ENCODE results near the gene SEC61A1.
A peak's percentile ranks its signal among the peaks of the same experiment; 100 is the strongest.

Gene SEC61A1

DNA sequence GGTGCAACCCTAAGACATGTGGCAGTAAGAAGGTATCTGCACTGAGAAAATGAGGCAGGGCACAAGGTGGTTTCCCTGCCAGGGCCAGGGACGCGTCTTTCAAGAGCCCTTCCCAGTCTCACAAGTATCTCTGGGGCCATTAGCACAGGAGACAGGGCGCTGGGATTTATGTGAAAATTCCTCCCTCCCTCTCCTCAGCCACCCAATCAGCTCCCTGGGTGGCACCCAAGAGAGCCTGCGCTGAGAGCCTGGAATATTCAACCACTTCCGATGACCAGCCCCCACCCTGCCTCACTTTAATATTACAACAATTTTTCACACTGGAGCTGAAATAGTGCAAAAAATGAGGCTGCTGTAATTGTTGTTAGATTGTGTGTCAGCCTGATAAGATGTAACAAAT, 26.1 kb downstream of the SEC61A1 start:
- DNase-seq, result no peak

GRCh38 chr3:128078875-128079274, 26.6 kb downstream of the SEC61A1 start:
- DNase-seq, result no peak

- DNase-seq, result no peak
Measured at GRCh38 chr3:128079823-128080222, 27.6 kb downstream of the SEC61A1 start.

DNA sequence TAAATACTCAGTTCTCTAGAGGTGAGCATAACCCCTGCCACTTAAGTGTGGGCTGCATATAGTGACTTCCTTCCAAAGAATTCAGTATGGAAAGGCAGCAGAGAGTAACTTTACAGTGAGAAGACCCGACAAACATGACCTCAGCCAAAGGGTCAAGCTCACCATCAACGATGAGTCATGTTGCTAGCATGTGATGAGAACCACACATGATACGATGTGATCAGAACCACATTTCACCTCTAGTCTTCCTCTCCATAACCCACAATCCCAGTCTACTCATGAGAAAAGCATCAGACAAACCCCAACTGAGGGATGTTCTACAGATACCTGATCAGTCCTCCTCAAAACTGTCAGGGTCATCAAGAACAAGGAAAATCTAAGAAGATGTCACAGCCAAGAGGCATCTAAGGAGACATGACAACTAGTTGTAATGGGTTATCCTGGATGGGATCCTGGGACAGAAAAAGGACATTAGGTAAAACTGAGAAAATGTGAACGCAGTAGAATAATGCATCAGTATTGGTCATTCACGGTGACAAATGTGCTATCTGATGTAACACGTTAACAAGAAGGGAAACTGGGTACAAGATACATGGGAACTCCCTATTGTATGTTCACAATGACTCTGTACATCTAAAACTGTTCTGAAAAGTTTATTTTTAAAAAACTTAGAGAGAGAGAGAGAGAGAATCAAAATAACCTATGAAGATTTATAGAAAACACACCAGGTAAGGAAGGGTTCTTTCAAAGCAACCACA, 28.3 kb downstream of the SEC61A1 start:
- DNase-seq, result no peak

DNA sequence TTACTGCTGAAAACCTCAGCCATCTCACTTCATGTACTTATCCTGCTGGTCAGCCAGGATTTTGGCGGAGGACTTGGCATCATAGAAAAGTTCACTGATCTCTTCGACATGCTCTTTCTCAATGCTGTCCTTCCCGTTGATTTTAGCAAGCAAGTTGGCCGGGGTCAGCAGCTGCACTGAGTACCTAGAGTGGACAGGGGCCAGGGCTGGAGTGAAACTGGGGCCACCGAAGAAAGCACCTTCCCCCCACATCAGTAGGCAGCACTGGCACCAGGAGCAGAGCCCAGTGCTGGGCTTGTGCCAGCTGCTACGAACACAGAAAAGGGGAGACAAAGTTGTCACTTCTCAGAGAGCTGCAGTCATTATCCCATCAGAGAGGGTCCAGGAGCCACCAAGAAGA, 29.0 kb downstream of the SEC61A1 start:
- DNase-seq, result no peak

GRCh38 chr3:128081846-128082245, 29.6 kb downstream of the SEC61A1 start:
- no peak for DNase-seq

- DNase-seq, result no peak
Measured at GRCh38 chr3:128082546-128082945, 30.3 kb downstream of the SEC61A1 start.

DNA sequence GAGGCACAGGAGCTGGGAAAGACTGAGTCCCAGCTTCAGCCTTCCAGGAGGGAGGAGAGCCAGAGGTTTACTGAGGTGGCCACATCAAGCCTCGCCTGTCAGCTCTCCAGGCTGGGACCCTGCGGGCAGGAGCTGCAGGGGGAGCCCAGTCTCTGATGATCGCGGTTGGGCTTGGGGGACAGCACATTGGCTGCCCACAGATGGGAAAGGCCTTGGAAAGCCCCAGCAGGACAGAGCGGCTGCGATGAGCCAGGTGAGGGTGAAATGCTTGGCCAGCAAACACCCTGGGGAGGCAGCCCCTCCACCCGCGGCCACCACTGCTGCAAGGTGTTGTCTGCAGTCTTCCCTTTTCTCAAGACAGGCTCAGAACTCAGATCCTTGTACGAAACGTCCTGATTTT, 31.2 kb downstream of the SEC61A1 start:
- DNase-seq, result no peak

DNA sequence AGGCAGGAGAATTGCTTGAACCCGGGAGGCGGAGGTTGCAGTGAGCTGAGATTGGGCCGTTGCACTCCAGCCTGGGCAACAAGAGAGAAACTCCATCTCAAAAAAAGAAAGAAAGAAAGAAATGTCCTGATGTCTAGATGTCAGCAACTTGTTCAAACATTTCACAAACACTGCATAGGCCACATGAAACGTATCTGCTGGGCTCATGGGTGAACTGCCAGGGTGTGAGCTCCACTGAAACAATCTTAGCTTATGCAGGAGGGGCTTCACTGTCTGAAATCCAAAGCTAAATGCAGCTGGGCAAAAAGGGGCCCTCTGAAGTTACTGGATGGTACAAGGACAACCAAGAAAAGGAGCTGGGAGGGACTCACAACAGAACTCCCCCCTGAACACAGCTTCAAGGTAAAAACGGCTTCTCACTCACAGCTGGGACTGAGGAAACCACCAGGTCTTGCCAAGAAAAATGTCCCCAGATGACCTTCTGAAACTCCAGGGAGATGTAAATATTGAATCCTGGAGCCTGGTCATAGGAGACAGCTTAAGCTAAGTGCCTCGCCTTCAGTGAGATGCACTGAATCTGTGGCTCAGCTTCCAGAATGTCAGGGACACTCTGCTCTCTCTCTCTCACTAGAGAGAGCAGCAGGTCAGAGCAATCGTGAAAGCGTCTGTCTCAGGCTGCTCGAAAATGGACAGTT, 31.9 kb downstream of the SEC61A1 start:
- no peak for DNase-seq

DNA sequence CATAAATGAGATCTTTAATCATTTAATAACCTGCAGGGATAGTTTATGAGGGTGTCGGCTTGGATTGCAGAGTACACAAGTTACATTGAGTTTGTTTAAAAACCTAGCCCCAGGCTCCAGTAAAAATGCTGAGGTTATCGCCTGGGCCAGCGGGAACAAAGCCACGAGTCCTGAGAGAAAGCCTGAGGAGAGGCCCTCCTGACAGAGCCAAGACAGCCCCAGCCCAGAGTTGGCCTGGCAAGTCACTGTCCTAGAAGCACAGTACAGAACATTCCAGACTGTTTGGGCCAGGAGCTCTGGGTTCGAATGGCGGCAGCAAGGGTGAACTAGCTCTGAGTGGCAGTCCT, 32.4 kb downstream of the SEC61A1 start:
- no peak for DNase-seq

DNA sequence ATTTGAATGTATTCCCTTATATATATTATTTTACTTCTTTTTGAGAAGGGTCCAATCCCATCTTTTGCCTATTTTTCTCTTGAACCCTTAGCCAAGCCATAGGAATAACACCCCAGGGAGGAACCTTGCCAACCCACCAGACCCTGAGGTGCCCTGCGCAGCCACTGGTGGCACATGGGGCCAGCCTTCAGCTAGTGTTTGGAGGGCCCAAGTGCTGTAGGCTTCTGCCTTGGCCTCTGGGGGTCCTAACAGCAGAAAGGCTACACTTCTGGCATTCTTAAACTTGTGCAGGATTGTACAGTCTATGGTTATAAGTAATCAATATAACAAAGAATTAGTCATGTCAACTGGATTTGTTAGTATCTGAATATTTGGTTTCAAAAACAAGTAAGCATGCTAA, 36.9 kb downstream of the SEC61A1 start:
- no peak for DNase-seq

DNA sequence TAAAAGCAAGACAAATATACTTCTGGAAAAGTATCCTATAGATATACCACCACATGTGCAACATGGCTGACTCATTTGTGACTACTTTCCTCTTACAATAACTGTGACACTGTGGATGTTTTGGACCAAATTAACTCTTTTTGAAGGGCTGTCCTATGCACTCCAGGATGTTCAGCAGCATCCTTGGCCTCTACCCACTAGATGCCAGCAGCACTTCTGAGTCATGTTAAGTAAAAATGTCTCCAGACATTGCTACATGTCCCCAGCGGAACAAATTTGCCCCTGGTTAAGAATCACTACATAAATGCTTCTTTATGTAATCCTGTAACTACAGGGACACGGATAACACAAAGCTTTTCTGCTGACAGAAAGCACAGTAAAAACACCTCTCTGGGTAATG, 39.3 kb downstream of the SEC61A1 start:
- no peak for DNase-seq

DNA sequence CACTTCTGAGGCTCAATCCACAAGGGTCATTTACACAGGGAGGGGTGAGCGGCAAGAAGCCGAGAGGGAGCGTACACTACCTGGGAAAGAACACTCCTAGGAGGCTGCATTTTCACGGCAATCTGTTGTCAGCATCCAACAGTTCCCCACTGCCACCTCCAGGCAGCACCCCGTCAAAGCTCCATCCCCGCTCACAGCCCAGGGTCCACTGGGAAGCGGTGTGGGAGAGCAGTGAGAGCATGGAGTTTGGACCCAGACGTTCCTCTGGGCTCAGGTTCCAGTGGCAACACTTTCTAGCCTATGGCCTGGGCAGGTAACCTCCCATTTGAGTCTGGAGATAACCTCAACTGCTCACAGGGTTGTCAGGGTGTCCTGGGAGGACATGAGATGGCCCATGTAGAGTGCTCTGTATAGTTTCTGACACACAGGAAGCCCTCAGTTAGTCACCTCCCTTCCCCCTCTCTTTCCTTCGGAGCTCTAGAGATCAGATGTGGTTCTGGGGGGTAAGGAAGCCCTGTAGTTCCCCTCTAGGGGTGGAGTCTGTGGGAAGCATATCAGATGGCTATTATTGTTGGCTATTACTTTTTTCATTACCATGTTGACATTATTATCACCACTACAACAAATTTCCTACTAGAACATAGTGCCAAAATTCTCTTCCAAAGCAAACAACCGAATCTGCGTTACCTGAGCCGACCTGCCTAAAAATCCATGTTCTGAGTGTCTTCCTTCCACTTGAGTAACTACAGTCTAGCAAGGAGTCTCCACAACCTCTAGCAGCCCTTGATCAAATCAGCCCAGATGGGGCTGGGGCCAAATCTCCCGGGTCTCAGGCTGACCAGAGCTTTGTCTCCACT, 42.3 kb downstream of the SEC61A1 start:
- no peak for DNase-seq

DNA sequence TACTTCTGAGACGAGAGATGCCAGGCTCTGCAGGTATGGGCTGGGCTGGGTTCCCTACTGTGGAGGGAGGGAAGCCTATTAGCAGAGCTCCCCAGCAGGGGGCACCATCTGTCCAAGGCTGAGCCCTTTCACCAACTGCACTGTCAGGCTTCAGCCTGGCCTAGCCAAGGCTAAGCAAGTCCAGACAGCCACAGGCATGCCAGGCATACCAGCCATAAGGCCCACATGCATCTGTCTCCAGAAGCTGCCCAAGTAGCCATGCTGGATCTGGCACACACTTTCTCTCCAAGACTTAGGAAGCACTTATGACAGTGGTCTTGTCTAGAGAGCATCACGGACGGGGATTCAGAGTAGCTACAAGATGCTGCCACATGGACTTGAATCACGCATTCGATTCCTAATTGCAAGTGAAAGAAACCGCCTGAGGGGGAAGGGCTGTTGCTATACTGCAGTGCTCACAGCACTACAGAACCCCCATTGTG, 43.0 kb downstream of the SEC61A1 start:
- peak; percentile 82 for DNase-seq

DNA sequence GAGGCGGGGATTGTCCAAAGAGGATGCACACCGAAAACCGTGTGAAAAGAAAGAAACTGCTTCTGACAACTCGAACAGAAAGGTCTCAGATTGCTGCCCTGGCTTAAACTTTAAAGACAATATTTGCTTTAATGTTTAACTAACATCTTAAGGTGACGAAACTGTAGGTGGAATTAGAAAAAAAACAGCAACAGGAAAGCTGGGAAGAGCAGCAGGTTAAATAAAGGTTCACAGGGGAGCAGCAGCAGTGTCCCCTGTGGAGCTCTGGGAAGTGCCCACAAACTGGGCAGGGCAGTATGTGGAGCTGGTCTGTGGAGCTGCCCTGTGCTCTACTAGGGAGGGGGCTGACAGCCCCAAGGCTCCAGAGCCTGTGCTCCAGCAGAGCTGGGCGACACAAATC, 46.0 kb downstream of the SEC61A1 start:
- DNase-seq, result no peak

DNA sequence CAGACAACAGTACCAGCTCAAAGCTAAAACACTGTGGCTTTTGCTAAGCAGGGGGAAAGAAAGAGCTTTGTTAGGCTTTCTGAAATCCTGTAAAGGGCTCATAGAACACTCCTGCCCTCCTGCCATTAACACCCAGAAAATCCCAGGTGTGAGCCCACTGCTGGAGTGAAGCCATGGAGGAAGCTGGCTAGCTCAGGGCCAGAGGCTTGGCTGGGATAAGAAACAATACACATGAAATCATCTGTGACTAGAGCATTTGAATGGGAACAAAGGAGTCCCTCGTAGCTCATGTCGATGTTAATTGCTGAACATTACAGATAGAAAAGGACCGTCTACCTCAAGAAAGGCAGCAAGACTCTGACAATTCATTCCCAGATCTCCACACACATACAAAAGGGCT, 47.9 kb downstream of the SEC61A1 start:
- DNase-seq, result no peak

- DNase-seq, result no peak
Measured at GRCh38 chr3:128100638-128101037, 48.4 kb downstream of the SEC61A1 start.

DNA sequence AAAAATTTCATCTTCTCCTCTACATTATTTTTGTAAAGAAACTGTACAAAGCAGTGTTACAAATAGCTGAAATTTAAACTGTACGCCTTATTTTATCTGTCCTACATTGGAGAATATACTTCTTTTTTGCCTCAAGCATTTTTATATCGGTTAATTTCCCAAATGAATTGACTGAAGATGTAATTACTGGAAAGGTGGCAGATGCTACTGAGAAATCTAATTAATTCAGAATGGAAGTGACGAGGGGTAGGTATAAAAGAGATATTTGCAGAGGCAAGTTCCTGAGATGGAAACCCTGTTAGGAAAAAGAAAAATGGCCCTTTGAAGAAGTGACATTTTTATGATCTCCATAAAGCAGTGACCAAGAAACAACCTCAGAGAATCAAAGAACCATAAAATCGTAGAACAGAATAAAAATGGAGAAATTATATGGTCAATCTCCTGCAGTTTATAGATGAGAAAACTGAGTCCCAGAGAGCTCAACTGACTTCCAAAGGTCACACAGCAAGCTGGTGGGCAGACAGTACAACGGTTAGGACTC, 51.0 kb downstream of the SEC61A1 start:
- no peak for DNase-seq

GRCh38 chr3:128107834-128108233, 55.6 kb downstream of the SEC61A1 start:
- no peak for DNase-seq

DNA sequence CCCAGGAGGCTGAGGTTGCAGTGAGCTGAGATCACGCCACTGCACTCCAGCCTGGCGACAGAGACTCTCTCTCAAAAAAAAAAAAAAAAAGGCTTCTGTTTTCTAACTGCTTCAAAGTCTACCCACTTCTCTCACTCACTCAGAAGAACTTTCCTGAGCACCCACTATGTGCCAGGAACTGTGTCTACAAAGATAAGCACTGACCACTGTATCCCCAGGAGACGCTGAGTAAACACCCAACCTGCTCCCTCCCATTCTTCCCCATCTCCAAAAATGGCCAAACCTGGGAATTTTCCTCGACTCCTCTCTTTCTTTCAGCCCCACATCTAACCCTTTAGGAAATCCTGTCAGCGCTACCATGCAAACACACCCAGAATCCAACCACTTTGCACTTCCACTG, 58.9 kb downstream of the SEC61A1 start:
- no peak for DNase-seq

DNA sequence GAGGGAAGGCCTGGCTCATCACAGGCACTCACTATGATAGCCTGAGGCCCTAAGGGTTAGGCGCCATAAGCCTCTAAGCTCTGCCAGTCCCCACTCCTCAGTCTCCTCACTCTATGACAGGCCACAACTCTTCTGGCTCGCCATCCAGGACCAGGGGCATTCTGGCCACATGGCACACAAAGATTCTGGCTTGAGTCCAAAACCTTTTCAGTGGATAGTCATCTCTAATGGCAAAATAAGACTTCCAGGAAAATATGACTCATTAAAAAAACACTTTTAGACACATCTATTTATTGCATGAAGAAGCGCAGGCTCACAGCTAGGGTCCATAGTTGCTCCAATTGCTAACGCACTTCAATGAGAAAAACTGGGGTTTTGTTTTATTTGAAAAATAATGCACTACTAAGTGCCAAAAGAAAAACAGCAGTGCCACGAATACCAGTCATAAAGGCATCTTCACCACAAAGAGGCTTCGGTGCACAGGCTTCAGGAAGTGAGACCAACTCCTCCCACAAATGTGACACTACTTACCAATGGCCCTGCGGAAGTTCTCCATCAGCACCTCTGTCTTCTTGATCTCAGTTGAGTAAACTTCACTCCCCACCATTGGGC, 60.2 kb downstream of the SEC61A1 start:
- DNase-seq, result peak; percentile 72

- peak; percentile 23 for DNase-seq
Measured at GRCh38 chr3:128113817-128114794, 61.9 kb downstream of the SEC61A1 start.

All from CD4-positive, alpha-beta T cell treated with Interleukin-10 for 1 hour (primary cell).